Measurements from ENCODE around the gene CCL8.

- TF ChIP-seq CTCF (conservative IDR thresholded peaks at IDR 0.05; ENCODE audit: low read length) (peak; percentile 74), EZH2phosphoT487 (IDR thresholded peaks at IDR 0.05; ENCODE audit: borderline replicate concordance, low read depth, low read length) (no peak)
Observed at GRCh38 chr17:34318474-34318873, 761 bp upstream of the CCL8 start.
